ENCODE data around the gene KBTBD4.
A peak's percentile ranks its signal among the peaks of the same experiment; 100 is the strongest.
"Not testable (repeated sequence)": the region's sequence is repeated elsewhere in the genome, so short reads cannot be mapped to it uniquely, and the experiment has no call there.

KBTBD4 gene

GRCh38 chr11:47589977-47590861, 11.4 kb upstream of the KBTBD4 start:
- no peak for DNase-seq

- no peak for DNase-seq
These were observed 10.8 kb upstream of the KBTBD4 start for GRCh38 chr11:47589584-47589976.

GRCh38 chr11:47589118-47589517, 10.3 kb upstream of the KBTBD4 start:
- no peak for DNase-seq

- DNase-seq, result no peak
These were observed 9.1 kb upstream of the KBTBD4 start for GRCh38 chr11:47587723-47588326.

- DNase-seq, result no peak
These were observed 8.4 kb upstream of the KBTBD4 start for GRCh38 chr11:47587039-47587716.

GRCh38 chr11:47586098-47586855, 7.5 kb upstream of the KBTBD4 start, which contains the start of gene FAM180B:
Gene FAM180B, plus strand, starts transcription at chr11:47586678. Its CDS starts 91 bp downstream, at chr11:47586769.
- no peak for DNase-seq

- no peak for DNase-seq
These were observed 5.1 kb upstream of the KBTBD4 start for GRCh38 chr11:47583844-47584243.

- no peak for DNase-seq
These were observed 1.2 kb downstream of the KBTBD4 start for GRCh38 chr11:47577460-47578041.

GRCh38 chr11:47573321-47573720, 5.4 kb downstream of the KBTBD4 start:
- no peak for DNase-seq

- no peak for DNase-seq
These were observed 6.0 kb downstream of the KBTBD4 start for GRCh38 chr11:47572715-47573255.

GRCh38 chr11:47571895-47572294, 6.9 kb downstream of the KBTBD4 start:
- no peak for DNase-seq

- no peak for DNase-seq
These were observed 7.4 kb downstream of the KBTBD4 start for GRCh38 chr11:47571357-47571729.

- no peak for DNase-seq
These were observed 8.0 kb downstream of the KBTBD4 start for GRCh38 chr11:47570651-47571356.

GRCh38 chr11:47569646-47570045, 9.1 kb downstream of the KBTBD4 start:
- peak; percentile 11 for DNase-seq

GRCh38 chr11:47566149-47566698, 12.5 kb downstream of the KBTBD4 start:
- DNase-seq, result no peak

- DNase-seq, result peak; percentile 65
These were observed 13.2 kb downstream of the KBTBD4 start, which contains the start of gene PTPMT1 for GRCh38 chr11:47565340-47566148. Gene PTPMT1, plus strand, starts transcription at chr11:47565599. Its CDS starts 24 bp downstream, at chr11:47565623.

- DNase-seq, result peak; percentile 27
These were observed 13.8 kb downstream of the KBTBD4 start for GRCh38 chr11:47564933-47565339.

- not testable (repeated sequence) for DNase-seq
These were observed 14.4 kb downstream of the KBTBD4 start for GRCh38 chr11:47564366-47564765.

GRCh38 chr11:47562393-47562792, 16.4 kb downstream of the KBTBD4 start:
- DNase-seq, result not testable (repeated sequence)

- no peak for DNase-seq
These were observed 18.3 kb downstream of the KBTBD4 start for GRCh38 chr11:47560426-47560825.

Data from activated T-cell treated with anti-CD3 and anti-CD28 coated beads, Interleukin-2, amount 50 U/mL, for 1 hour (primary cell).